Vagina (tissue), 2 donors: ENCODE data around the gene ATXN1.

Experiments used
- CTCF ChIP-seq, 3 experiments: fragments of 450-650 bp in 2 of 3; fragments of 200-600 bp in 1 of 3; sonication (generic) in 1 of 3; IDR thresholded peaks; one replicate each; pipeline ENCODE4 v1.5.1; 2017 to 2019; ENCODE audit warnings: antibody characterized with exemption in 3 of 3, mild to moderate bottlenecking in 2 of 3, moderate library complexity in 2 of 3
- POLR2AphosphoS5 ChIP-seq, 2 donors: sonication (generic); formaldehyde crosslinking; IDR thresholded peaks; one replicate each; pipeline ENCODE4 v1.9.0; 2017; ENCODE audit warnings: antibody characterized with exemption in 2 of 2, mild to moderate bottlenecking in 2 of 2, low read depth in 1 of 2; ENCODE audit not compliant: insufficient read depth in 1 of 2

- TF ChIP-seq CTCF (IDR thresholded peaks at IDR 0.05) (no peak), POLR2AphosphoS5 (IDR thresholded peaks at IDR 0.05; ENCODE audit: insufficient read depth in 1 of 2, low read depth in 1 of 2) (no peak)
These were observed 488.0 kb downstream of the ATXN1 start for GRCh38 chr6:16273256-16273655.
